Activated T-cell treated with anti-CD3 and anti-CD28 coated beads for 48 hours (primary cell): ENCODE results near the gene ZC3H18.
"Not testable (repeated sequence)": the region's sequence is repeated elsewhere in the genome, so short reads cannot be mapped to it uniquely, and the experiment has no call there.

Experiments
- DNase-seq: peaks from one replicate; pipeline ENCODE4 v3.0.0-alpha.2; 2020; ENCODE audit warnings: low read depth

ZC3H18 gene

GRCh38 chr16:88654363-88655052, 84.3 kb downstream of the ZC3H18 start:
- no peak for DNase-seq

GRCh38 chr16:88655053-88655732, 85.0 kb downstream of the ZC3H18 start:
- DNase-seq, result no peak

- DNase-seq, result no peak
These were observed 85.6 kb downstream of the ZC3H18 start for GRCh38 chr16:88655733-88656281.

DNA sequence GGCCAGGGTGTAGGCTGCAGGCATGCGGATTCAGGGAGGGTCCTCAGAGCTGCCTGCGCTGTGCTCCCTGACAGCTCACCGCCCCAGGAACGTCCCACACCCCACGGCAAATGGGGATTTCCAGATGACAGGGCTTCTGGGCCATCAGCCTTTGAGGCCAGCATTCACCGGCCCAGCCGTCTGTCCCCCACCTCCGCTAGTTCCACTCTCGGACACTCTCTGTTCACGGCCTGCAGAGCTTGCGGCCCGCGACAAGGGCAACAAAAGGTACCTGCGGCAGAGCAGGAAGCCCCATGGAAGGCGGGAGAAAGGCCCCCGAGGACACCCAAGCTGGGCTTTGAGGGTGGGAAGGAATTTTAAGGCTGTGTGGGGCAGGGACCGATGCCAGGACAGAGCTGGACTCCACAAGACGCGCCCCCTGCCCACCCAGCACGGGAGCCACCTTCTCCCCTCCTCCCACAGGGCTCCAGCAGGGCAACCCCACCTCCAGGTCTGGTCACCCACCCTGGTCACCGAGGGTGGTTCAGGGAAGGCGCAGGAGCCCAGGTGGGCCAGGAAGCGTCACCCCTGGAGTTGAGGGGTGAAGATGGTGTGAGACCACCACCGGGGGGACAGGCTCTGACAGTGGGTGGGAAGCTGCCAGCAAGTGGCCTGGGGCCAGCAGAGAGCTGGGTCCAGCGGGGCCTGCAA, 86.2 kb downstream of the ZC3H18 start:
- DNase-seq, result no peak

DNA sequence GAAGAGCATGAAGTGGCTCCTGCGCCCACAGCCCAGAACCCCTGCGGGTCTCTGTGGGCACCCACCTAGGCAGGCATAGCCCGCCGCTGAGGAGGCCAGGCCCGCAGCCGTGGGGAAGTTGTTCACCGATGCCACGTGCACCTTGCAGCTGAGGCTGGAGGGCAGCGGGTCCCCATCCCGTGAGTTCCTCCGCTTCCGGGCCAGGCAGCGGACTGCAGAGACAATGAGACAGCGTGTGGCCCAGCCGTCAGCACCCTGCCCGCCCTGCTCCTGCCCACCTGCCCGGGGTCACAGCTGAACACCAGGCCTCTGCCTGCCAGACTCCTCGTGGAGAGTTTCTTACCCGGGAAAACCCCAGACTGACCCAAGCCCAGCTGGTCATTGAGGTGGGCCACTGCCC, 87.2 kb downstream of the ZC3H18 start:
- no peak for DNase-seq

- no peak for DNase-seq
These were observed 88.5 kb downstream of the ZC3H18 start for GRCh38 chr16:88658714-88659113.

DNA sequence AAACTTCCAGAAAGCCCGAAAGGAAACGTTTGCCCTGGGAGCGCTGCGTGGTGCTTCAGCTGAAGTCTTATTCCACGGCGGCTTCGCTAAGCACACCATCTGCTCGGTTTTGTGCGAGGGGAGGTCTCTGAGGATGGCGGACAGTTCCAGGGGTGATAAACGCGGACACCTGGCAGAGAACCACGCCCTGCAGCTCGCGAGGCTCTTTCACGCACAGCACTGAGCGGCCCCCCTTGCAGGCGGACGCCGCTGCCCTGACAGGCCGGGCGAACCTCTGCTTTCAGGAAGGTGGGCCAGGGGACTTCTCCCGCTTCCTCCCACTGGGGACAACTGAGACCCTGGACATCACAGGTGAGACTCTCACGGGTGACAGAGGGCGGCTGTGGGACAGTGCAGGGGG, 89.0 kb downstream of the ZC3H18 start:
- no peak for DNase-seq

DNA sequence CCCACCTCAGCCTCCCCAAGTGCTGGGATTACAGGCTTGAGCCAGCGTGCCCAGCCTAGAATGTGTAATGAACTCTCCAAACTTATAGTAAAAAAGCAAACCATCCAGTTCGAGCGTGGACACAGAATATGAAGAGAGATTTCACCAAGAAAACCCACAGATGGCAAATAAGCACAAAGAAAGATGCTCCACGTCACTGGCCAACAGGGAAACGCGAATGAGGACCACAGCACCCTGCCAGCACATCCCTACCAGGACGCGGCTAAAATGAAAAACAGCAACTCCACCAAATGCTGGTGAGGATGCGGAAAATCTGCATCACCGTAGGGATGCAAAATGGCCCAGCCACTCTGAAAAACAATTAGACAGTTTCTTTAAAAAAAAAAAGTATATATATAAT, 91.3 kb downstream of the ZC3H18 start:
- no peak for DNase-seq

DNA sequence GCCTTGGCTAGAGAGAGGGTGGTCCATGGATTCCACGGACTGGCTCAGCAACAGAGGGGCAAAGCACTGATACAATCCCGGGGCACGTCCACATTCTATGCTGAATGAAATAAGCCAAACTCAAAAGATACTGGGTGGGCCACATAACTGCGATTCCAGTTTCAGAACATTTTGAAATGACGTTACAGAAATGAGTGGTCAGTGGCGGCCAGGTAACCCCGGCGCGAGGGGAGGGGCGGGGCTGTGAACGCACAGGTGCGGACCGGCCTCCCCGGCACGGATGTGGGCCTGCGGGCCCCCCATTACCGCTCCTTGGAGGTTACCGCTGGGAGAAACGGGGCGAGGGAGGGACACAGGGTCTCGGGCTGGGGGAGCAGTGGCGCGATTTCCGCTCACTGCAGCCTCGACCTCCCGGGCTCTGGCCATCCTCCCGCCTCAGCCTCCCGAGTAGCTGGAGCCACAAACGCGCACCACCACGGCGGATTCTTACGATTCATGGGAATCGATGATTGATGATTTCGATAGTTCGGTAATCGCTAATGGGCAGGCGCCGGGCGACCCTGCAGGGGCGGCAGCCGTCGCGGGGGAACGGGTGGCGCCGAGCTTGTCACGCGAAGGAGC, 92.1 kb downstream of the ZC3H18 start:
- DNase-seq, result no peak

- DNase-seq, result peak; percentile 94
These were observed 92.8 kb downstream of the ZC3H18 start, which contains the start of gene MVD for GRCh38 chr16:88662843-88663606. Gene MVD, minus strand, starts transcription at chr16:88663091. Its CDS starts 11 bp downstream, at chr16:88663080.

GRCh38 chr16:88665148-88665547, 94.9 kb downstream of the ZC3H18 start:
- DNase-seq, result no peak

GRCh38 chr16:88665570-88665969, 95.4 kb downstream of the ZC3H18 start:
- DNase-seq, result no peak

DNA sequence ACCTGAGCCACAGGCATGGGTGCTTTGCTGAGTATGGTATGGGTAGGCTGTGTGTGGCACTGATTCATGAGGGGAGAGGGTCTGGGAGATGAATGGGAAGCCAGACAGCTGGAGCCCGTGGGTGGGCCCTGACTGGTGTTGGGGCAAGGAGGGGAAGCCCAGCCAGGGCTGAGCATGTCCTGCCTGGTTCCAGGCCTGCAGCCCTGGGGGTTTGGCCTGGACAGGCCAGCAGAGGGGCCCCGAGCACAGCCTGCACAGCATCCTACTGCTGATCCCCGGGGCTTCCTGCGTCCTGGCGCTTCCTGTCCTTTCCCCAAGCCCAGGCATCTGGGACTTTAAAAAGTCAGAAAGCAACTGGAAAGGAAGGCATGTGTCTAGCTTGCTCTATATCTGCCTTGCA, 97.3 kb downstream of the ZC3H18 start:
- no peak for DNase-seq

GRCh38 chr16:88669493-88669892, 99.3 kb downstream of the ZC3H18 start:
- DNase-seq, result not testable (repeated sequence)

DNA sequence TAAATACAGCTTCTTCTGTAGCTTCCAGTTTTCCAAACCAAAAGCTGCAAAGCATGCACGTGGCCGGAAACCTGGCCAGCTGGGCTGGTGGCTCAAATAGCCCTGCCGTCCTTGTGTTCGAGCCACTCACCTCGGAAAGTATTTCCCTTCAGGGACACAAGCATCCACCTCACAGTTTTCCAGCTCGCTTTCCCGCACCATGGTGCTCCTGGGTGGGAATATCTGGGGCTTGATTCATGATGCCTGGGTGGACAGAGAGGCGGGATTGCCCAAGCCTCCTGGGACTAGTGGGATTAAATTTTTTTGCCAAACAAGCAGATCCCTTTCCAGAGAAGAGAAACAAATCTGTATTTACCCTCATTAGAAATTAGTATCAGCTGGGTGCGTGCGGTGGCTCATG, 99.8 kb downstream of the ZC3H18 start:
- DNase-seq, result no peak

DNA sequence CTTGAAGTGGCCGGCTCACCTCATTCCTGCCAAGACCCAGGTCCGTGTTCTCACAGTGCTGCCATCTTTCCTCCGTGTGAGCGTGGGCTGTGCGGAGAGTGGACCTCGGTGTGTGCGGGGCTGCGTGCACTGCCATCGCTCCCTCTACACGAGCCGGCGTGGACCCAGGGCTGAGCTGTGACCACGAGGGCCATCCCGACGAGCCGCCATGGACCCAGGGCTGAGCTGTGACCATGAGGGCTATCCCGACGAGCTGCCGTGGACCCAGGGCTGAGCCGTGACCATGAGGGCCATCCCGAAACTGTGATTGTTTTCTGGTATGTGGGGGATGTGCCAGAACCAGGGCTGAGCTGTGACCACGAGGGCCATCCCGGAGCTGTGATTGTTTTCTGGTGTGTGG, 101.6 kb downstream of the ZC3H18 start:
- no peak for DNase-seq

DNA sequence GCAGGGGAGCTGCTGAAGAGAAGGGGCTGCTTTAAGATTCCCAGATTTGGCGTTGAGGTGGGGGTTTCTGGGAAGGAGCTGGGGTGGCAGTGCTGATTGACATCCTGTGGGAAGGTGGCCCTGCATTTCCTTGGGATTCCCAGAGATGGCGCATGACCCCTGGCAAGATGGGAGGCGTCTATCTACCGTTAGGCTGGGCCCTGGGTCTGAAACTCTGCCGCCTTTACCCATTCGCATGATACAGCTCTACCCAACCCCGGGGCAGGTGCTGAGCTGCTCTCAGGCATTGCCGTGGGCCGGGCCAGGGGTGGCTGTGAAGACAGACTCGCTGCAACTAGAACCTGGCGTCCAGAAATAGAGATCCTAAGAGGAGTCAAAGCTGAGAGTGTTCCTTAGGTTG, 102.6 kb downstream of the ZC3H18 start:
- no peak for DNase-seq

GRCh38 chr16:88673716-88674379, 103.6 kb downstream of the ZC3H18 start:
- no peak for DNase-seq

GRCh38 chr16:88676502-88677242, 106.5 kb downstream of the ZC3H18 start:
- no peak for DNase-seq

DNA sequence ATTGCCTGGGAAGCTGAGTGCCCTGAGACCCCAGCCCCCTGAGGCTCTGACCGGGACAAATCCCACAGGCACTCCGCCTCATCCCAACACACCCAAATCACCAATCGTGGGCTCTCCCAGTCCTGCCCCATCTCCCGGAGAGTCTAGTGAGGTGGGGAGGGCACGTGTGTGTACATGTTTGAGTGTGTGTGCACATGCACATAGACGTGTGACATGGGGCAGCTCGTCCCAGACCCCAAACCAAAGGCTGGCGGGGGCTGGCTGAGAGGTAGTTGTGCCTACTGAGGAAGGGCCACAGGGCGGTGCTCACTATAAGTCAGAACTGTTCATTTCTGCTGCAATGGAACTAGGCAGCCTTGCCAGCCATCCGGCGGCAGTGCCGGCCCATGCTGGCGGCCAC, 107.5 kb downstream of the ZC3H18 start:
- DNase-seq, result no peak
